Uterus (tissue), 4 donors: Measurements from ENCODE around the gene DYNLT1. TPM values are rescaled to one million over a fixed set of nuclear protein-coding genes. Genes with fewer than 3 reads are reported as not detected.

Experiments used
- DNase-seq, 2 donors: peaks; one replicate each; pipeline ENCODE4 v3.0.0-alpha.2; 2019 to 2020
- H3K27ac ChIP-seq, 2 donors: fragments of 200-600 bp; sonication (generic); 1 replicate in 1 of 2; 2 replicates in 1 of 2; pipeline ENCODE4 v1.5.1; 2016 to 2018
- H3K27me3 ChIP-seq, 2 donors: fragments of 200-600 bp; sonication (generic); one replicate each; pipeline ENCODE4 v1.5.1; 2018 to 2019; ENCODE audit warnings: control low read depth in 1 of 2
- H3K36me3 ChIP-seq, 2 donors: fragments of 200-600 bp; sonication (generic); one replicate each; pipeline ENCODE4 v1.5.1; 2019; ENCODE audit warnings: control low read depth in 1 of 2
- H3K4me1 ChIP-seq, 2 donors: fragments of 200-600 bp; sonication (generic); one replicate each; pipeline ENCODE4 v1.5.1; 2018 to 2019; ENCODE audit warnings: control low read depth in 1 of 2
- H3K4me3 ChIP-seq, 2 donors: fragments of 200-600 bp; sonication (generic); 1 replicate in 1 of 2; 2 replicates in 1 of 2; pipeline ENCODE4 v1.5.1; 2018 to 2019; ENCODE audit warnings: mild to moderate bottlenecking in 1 of 2
- H3K9me3 ChIP-seq, 2 donors: fragments of 200-600 bp; sonication (generic); one replicate each; pipeline ENCODE4 v1.5.1; 2019; ENCODE audit warnings: control low read depth in 1 of 2
- POLR2A ChIP-seq, 2 donors: fragments of 450-650 bp; IDR thresholded peaks; one replicate each; pipeline ENCODE4 v1.6.1; 2016; ENCODE audit warnings: antibody characterized with exemption in 2 of 2, mild to moderate bottlenecking in 1 of 2, moderate library complexity in 1 of 2
- intact Hi-C: fragments of 100-400 bp; cut with DNase I; formaldehyde crosslinking; loops from one replicate; pipeline ENCODE4 v1.15.1; 2023; ENCODE audit warnings: low total_unique reads
- total RNA-seq, 4 donors: library from RNA; depleted of rRNA in 3 of 4; stranded (reverse); fragments of >200 nt in 3 of 4; gene quantifications; one replicate each; pipeline versions ENCODE4 v1.1.0 to v1.2.4, GENCODE V29; 2014 to 2023
- TF ChIP-seq, protein P1 (sequence below), 4 experiments: fragments of 200-600 bp in 2 of 4; fragments of 450-650 bp in 2 of 4; sonication (generic) in 2 of 4; IDR thresholded peaks; one replicate each; pipeline ENCODE4 v1.5.1; 2016 to 2019; ENCODE audit warnings: antibody characterized with exemption in 4 of 4, mild to moderate bottlenecking in 2 of 4, moderate library complexity in 1 of 4
- donor health status: DM: yes; HTN: yes; CAD: no.

Gene DYNLT1
- 100 to 1,000 TPM in 3 of 4 donors, 10 to 100 TPM in 1; 68.2 to 134 (median 114) TPM for total RNA-seq

DNA sequence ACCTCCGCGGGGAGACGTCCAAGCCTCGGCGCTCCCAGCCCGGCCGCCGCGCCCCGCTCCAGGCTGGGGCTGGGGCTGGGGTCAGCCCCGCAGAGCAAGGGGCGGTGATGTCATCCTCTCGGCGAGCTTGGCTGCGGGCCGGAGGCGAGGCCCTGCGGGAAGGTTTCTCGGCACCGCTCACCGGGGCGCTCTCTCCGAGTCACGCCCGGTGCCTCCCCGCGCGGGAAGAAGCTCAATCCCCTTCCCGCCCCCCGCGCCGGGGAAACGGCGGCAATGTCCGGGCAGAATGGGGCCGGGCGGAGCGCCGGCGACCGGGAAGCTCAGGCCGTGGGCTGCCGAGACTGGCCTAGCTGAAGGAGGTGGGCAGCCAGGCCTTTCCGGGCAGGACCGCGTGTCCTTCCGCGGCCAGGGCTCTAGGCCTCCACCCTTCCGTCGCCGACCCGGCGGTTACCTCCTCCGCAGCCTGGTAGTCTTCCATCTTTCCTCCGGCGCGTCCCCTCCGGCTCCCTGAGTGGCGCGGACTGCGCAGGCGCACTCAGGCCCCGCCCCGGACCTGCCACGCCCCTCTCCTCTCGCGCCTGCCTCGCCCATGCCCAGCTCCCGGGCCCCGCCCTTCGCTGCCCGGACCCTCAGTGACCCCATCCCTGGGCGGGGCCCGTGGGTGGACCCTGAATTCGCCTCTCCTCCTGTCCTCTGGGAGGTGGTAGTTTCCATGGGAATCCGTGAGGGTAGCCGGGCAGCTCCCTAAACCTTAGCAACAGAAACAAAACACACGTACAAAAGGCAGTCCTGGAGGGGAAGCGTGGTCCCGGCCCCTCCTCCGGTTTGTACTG is at the start of gene DYNLT1:
Gene DYNLT1 (minus strand): TSS at position 513 of the 833 bp plus-strand sequence. CDS start 35 bp downstream, at position 478.
- Histone ChIP-seq H3K4me1 (peaks cover 0 to 6% of the 10 kb centered on the region in 2 donors), H3K27me3 (no peaks in the 10 kb centered on the region), H3K36me3 (no peaks in the 10 kb centered on the region), H3K27ac (peak within 1 kb of the TSS; percentile 91 to 97), H3K4me3 (peak within 1 kb of the TSS; percentile 79 to 80), H3K9me3 (no peaks in the 10 kb centered on the region)
- peak; percentile 93 to 99 for TF ChIP-seq POLR2A (IDR thresholded peaks at IDR 0.05)
- TF ChIP-seq, protein P1, sequence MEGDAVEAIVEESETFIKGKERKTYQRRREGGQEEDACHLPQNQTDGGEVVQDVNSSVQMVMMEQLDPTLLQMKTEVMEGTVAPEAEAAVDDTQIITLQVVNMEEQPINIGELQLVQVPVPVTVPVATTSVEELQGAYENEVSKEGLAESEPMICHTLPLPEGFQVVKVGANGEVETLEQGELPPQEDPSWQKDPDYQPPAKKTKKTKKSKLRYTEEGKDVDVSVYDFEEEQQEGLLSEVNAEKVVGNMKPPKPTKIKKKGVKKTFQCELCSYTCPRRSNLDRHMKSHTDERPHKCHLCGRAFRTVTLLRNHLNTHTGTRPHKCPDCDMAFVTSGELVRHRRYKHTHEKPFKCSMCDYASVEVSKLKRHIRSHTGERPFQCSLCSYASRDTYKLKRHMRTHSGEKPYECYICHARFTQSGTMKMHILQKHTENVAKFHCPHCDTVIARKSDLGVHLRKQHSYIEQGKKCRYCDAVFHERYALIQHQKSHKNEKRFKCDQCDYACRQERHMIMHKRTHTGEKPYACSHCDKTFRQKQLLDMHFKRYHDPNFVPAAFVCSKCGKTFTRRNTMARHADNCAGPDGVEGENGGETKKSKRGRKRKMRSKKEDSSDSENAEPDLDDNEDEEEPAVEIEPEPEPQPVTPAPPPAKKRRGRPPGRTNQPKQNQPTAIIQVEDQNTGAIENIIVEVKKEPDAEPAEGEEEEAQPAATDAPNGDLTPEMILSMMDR (IDR thresholded peaks at IDR 0.05), result peak in 2 of 4 experiments; percentile 9 to 11
- intact Hi-C loops, result no loop called here
- peak; percentile 91 to 96 for DNase-seq

DNA sequence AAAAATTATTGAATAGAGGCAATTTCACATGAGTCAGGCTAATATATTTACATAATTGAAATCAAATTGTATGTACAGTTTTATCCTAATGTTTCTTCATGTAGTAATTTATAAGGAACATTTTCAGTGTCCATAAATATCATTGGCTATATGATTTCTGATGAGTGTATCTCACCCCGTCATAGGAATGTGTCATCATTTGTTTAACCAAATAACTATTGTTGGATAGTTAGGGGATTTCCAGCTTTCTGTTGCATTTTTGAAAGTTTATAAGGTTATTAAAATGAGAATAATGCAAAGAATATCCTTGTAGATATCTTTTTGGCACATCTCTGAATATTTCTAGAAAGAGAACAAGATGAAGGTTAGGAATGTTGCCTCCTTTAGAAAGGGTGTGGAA is 44.3 kb upstream of the DYNLT1 start:
- H3K36me3 ChIP-seq, result no peaks in the 10 kb centered on the region
- no peak for TF ChIP-seq POLR2A (IDR thresholded peaks at IDR 0.05)
- TF ChIP-seq, protein P1 (IDR thresholded peaks at IDR 0.05), result no peak
- no peak overlapping the region for H3K27ac ChIP-seq
- no peaks in the 10 kb centered on the region for H3K9me3 ChIP-seq
- H3K27me3 ChIP-seq, result no peaks in the 10 kb centered on the region
- no peak overlapping the region for H3K4me3 ChIP-seq
- no peak for DNase-seq
- no peaks in the 10 kb centered on the region for H3K4me1 ChIP-seq
- intact Hi-C loops, result no loop called here

DNA sequence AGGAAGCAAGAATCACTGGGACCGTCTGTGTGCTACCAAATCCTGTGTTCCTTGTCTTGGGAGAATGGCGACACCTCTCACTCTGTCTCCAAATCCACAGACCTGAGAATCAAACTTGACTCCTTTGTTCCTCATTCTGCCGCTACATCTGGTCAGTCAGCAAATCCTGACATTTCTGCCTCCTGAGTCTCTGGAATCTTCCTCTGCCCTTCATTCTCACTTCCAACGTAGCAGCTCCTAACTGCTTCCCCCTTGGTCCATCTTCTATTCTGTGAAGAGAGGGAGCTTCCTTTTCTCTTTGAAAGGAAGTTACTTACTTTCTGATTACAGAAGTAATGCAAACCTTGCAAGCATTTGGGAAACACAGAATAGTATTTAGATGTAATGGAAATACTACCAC is 43.0 kb upstream of the DYNLT1 start:
- H3K27me3 ChIP-seq, result no peaks in the 10 kb centered on the region
- H3K4me3 ChIP-seq, result no peak overlapping the region
- no peaks in the 10 kb centered on the region for H3K4me1 ChIP-seq
- H3K36me3 ChIP-seq, result no peaks in the 10 kb centered on the region
- no peaks in the 10 kb centered on the region for H3K9me3 ChIP-seq
- no peak for DNase-seq
- TF ChIP-seq POLR2A (IDR thresholded peaks at IDR 0.05), result no peak
- TF ChIP-seq, protein P1 (IDR thresholded peaks at IDR 0.05), result no peak
- H3K27ac ChIP-seq, result no peak overlapping the region
- intact Hi-C loops, result no loop called here

DNA sequence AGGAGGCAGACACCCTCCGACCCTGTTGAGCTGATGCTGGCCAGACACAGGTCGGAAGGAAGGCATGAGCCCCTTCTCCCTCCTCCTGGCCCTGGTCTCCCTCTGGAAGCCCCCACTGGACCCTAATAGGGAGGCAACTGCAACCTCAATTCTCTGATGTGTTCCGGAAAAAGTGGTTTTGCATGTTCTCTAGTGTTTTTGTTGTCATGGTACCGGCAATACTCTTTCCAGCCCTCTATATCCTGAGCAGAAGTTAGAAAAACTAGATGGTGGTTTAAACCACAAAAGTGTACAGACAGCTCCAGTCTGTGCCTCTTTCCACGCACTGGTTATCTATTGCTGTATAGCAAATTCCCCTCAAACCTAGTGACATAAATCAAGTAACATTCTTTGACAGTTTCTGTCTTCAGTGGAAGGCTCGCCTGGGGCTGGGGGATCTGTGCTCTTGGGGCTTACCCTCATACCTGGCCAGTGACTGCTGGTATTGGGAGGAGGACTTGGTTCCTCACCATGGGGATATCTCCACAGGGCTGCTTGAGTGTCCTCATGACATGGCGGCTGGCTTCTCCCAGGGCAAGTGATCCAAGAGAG is 42.3 kb upstream of the DYNLT1 start:
- Histone ChIP-seq H3K36me3 (no peaks in the 10 kb centered on the region), H3K27ac (no peak overlapping the region), H3K4me3 (no peak overlapping the region), H3K27me3 (no peaks in the 10 kb centered on the region), H3K9me3 (no peaks in the 10 kb centered on the region), H3K4me1 (no peaks in the 10 kb centered on the region)
- no peak for DNase-seq
- intact Hi-C loops, result no loop called here
- TF ChIP-seq POLR2A (IDR thresholded peaks at IDR 0.05), result no peak
- TF ChIP-seq, protein P1 (IDR thresholded peaks at IDR 0.05), result no peak

DNA sequence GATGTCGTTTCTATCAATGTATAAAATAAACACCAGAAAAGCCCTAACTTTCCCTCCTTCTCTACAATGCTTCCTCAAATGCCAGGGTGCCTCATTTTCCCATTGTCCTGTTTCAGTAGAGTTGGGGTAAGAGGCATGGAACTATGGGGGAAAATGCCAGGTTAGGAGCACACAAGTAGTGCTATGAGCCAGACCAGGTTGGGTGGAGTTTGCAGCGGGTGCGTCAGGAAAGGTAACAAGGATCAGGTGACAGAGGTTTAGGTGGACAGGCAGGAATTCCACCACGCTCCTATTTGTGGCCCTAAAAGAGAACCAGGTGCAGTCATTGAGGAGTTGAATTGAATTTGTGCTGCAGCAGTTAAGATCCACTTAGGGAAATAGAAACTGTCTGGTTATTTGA is 41.8 kb upstream of the DYNLT1 start:
- TF ChIP-seq, protein P1 (IDR thresholded peaks at IDR 0.05), result no peak
- no peak for TF ChIP-seq POLR2A (IDR thresholded peaks at IDR 0.05)
- H3K4me3 ChIP-seq, result no peak overlapping the region
- intact Hi-C loops, result no loop called here
- DNase-seq, result no peak
- H3K36me3 ChIP-seq, result no peaks in the 10 kb centered on the region
- H3K27me3 ChIP-seq, result no peaks in the 10 kb centered on the region
- no peak overlapping the region for H3K27ac ChIP-seq
- no peaks in the 10 kb centered on the region for H3K4me1 ChIP-seq
- no peaks in the 10 kb centered on the region for H3K9me3 ChIP-seq
